T-helper 2 cell (primary cell): ENCODE measurements around the gene EDDM13.
"Not testable (repeated sequence)": the region's sequence is repeated elsewhere in the genome, so short reads cannot be mapped to it uniquely, and the experiment has no call there.

ENCODE experiments used
- DNase-seq, 5 experiments: peaks; one replicate each; pipeline versions ENCODE4 v3.0.0 to v3.0.0-alpha.2; 2012 to 2022

EDDM13 gene

GRCh38 chr19:56295531-56296455, 23.2 kb downstream of the EDDM13 start:
- DNase-seq = no peak

GRCh38 chr19:56297010-56297409, 24.5 kb downstream of the EDDM13 start:
- DNase-seq = no peak

GRCh38 chr19:56299688-56300087, 27.1 kb downstream of the EDDM13 start:
- no peak for DNase-seq

GRCh38 chr19:56301155-56301554, 28.6 kb downstream of the EDDM13 start:
- DNase-seq = no peak

- peak in 1 of 5 experiments; percentile 14 for DNase-seq
Measured at GRCh38 chr19:56301886-56302620, 29.5 kb downstream of the EDDM13 start.

GRCh38 chr19:56304243-56304642, 31.7 kb downstream of the EDDM13 start:
- no peak for DNase-seq

GRCh38 chr19:56306016-56306415, 33.5 kb downstream of the EDDM13 start:
- no peak for DNase-seq

- not testable (repeated sequence) for DNase-seq
Measured at GRCh38 chr19:56307062-56307461, 34.5 kb downstream of the EDDM13 start.

- no peak for DNase-seq
Measured at GRCh38 chr19:56308792-56309191, 36.2 kb downstream of the EDDM13 start.

- DNase-seq = peak; percentile 14 to 64 (median 40)
Measured at GRCh38 chr19:56309511-56310185, 37.1 kb downstream of the EDDM13 start.

- no peak for DNase-seq
Measured at GRCh38 chr19:56310462-56310861, 37.9 kb downstream of the EDDM13 start.

- no peak for DNase-seq
Measured at GRCh38 chr19:56312342-56312741, 39.8 kb downstream of the EDDM13 start.

GRCh38 chr19:56312787-56313657, 40.5 kb downstream of the EDDM13 start:
- DNase-seq = peak in 1 of 5 experiments; percentile 56

GRCh38 chr19:56314018-56314380, 41.5 kb downstream of the EDDM13 start:
- DNase-seq = peak in 1 of 5 experiments; percentile 45

GRCh38 chr19:56314381-56315076, 42.0 kb downstream of the EDDM13 start, which contains the start of gene ZSCAN5A:
Gene ZSCAN5A (minus strand): TSS chr19:56314839. CDS start chr19:56225046, 89,793 bp downstream.
- DNase-seq = peak; percentile 95 to 98 (median 97)

- DNase-seq = peak; percentile 55 to 98 (median 85)
Measured at GRCh38 chr19:56315077-56315828, 42.7 kb downstream of the EDDM13 start.

GRCh38 chr19:56316728-56317127, 44.2 kb downstream of the EDDM13 start:
- DNase-seq = no peak

- DNase-seq = no peak
Measured at GRCh38 chr19:56317749-56318148, 45.2 kb downstream of the EDDM13 start.

- DNase-seq = no peak
Measured at GRCh38 chr19:56319991-56320390, 47.4 kb downstream of the EDDM13 start.

GRCh38 chr19:56321254-56321988, 48.9 kb downstream of the EDDM13 start:
- no peak for DNase-seq
